GM23338 (cell line): ENCODE measurements around the gene STAT1. TPM values are rescaled to one million over a fixed set of nuclear protein-coding genes. Genes with fewer than 3 reads are reported as not detected.

ENCODE experiments used
- CREB1 ChIP-seq: fragments of 250-450 bp; sonication (Bioruptor Pico); IDR thresholded peaks from 2 replicates; pipeline ENCODE4 v1.5.0; 2020; ENCODE audit warnings: low read depth, mild to moderate bottlenecking, moderate library complexity
- JUNB ChIP-seq: IDR thresholded peaks from one replicate; pipeline ENCODE4 v1.6.1; 2016; ENCODE audit warnings: antibody characterized with exemption; ENCODE audit not compliant: unreplicated experiment
- ZNF114 ChIP-seq: fragments of 250-450 bp; sonication (Bioruptor Pico); IDR thresholded peaks from 2 replicates; pipeline ENCODE4 v1.5.0; 2020; ENCODE audit warnings: mild to moderate bottlenecking, moderate library complexity
- ZNF331 ChIP-seq: fragments of 250-450 bp; sonication (Bioruptor Pico); IDR thresholded peaks from 2 replicates; pipeline ENCODE4 v1.5.0; 2020; ENCODE audit warnings: low read depth, mild to moderate bottlenecking, moderate library complexity
- polyA plus RNA-seq: library from polyadenylated mRNA; unstranded; fragments of >200 nt; fragmentation: Nextera tagmentation; extraction: Ambion mirVana; gene quantifications from 2 replicates; pipeline ENCODE4 v1.2.1, GENCODE V29; 2016
- total RNA-seq: library from RNA; depleted of rRNA; stranded (reverse); fragments of >200 nt; shearing (Covaris generic); gene quantifications from 2 replicates; pipeline ENCODE4 v1.2.3, GENCODE V29; 2014
- TF ChIP-seq, protein P1 (sequence below): fragments of 250-450 bp; sonication (Bioruptor Pico); IDR thresholded peaks from 2 replicates; pipeline ENCODE4 v1.5.0; 2020; ENCODE audit warnings: mild to moderate bottlenecking, moderate library complexity
- TF ChIP-seq, protein P2 (sequence below): IDR thresholded peaks from one replicate; pipeline ENCODE4 v1.6.1; 2018; ENCODE audit warnings: antibody characterized with exemption; ENCODE audit not compliant: unreplicated experiment

STAT1 gene
- total and polyA plus RNA-seq, 2 experiments from 2014 or later, result 15.1 to 47.4 TPM

DNA sequence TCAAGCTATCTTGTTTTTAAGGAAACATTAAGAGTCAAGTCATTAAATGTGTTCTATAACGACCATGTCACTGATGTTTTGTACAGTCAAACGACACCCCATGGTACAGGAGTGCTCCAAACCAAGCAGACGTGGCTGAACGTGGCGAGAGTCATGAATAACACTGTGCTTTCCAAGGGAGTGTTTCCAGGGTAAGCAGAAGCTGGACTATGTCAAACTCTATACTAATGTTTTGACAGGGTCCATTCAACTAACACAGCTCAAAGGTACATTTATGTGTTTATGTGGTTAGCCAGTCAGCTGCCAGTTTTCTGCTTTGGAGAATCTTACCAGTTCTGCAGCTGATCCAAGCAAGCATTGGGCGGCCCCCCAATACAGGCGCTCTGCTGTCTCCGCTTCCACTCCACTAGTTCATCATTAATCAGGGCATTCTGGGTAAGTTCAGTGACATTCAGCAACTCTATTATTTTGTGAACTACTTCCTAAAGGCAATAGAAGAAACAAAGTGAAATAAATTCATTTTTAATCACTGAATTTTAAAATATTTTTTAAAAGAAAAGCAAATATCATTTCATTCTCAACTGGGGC lies 16.4 kb downstream of the STAT1 start (continued):
- TF ChIP-seq, protein P1, sequence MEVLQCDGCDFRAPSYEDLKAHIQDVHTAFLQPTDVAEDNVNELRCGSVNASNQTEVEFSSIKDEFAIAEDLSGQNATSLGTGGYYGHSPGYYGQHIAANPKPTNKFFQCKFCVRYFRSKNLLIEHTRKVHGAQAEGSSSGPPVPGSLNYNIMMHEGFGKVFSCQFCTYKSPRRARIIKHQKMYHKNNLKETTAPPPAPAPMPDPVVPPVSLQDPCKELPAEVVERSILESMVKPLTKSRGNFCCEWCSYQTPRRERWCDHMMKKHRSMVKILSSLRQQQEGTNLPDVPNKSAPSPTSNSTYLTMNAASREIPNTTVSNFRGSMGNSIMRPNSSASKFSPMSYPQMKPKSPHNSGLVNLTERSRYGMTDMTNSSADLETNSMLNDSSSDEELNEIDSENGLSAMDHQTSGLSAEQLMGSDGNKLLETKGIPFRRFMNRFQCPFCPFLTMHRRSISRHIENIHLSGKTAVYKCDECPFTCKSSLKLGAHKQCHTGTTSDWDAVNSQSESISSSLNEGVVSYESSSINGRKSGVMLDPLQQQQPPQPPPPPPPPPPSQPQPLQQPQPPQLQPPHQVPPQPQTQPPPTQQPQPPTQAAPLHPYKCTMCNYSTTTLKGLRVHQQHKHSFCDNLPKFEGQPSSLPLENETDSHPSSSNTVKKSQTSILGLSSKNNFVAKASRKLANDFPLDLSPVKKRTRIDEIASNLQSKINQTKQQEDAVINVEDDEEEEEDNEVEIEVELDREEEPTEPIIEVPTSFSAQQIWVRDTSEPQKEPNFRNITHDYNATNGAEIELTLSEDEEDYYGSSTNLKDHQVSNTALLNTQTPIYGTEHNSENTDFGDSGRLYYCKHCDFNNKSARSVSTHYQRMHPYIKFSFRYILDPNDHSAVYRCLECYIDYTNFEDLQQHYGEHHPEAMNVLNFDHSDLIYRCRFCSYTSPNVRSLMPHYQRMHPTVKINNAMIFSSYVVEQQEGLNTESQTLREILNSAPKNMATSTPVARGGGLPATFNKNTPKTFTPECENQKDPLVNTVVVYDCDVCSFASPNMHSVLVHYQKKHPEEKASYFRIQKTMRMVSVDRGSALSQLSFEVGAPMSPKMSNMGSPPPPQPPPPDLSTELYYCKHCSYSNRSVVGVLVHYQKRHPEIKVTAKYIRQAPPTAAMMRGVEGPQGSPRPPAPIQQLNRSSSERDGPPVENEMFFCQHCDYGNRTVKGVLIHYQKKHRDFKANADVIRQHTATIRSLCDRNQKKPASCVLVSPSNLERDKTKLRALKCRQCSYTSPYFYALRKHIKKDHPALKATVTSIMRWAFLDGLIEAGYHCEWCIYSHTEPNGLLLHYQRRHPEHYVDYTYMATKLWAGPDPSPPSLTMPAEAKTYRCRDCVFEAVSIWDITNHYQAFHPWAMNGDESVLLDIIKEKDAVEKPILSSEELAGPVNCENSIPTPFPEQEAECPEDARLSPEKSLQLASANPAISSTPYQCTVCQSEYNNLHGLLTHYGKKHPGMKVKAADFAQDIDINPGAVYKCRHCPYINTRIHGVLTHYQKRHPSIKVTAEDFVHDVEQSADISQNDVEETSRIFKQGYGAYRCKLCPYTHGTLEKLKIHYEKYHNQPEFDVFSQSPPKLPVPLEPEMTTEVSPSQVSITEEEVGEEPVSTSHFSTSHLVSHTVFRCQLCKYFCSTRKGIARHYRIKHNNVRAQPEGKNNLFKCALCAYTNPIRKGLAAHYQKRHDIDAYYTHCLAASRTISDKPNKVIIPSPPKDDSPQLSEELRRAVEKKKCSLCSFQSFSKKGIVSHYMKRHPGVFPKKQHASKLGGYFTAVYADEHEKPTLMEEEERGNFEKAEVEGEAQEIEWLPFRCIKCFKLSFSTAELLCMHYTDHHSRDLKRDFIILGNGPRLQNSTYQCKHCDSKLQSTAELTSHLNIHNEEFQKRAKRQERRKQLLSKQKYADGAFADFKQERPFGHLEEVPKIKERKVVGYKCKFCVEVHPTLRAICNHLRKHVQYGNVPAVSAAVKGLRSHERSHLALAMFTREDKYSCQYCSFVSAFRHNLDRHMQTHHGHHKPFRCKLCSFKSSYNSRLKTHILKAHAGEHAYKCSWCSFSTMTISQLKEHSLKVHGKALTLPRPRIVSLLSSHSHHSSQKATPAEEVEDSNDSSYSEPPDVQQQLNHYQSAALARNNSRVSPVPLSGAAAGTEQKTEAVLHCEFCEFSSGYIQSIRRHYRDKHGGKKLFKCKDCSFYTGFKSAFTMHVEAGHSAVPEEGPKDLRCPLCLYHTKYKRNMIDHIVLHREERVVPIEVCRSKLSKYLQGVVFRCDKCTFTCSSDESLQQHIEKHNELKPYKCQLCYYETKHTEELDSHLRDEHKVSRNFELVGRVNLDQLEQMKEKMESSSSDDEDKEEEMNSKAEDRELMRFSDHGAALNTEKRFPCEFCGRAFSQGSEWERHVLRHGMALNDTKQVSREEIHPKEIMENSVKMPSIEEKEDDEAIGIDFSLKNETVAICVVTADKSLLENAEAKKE (CRISPR knock-in tag), result no peak
- TF ChIP-seq ZNF114 (CRISPR knock-in tag), result no peak
- no peak for TF ChIP-seq ZNF331 (CRISPR knock-in tag)
- TF ChIP-seq, protein P2, sequence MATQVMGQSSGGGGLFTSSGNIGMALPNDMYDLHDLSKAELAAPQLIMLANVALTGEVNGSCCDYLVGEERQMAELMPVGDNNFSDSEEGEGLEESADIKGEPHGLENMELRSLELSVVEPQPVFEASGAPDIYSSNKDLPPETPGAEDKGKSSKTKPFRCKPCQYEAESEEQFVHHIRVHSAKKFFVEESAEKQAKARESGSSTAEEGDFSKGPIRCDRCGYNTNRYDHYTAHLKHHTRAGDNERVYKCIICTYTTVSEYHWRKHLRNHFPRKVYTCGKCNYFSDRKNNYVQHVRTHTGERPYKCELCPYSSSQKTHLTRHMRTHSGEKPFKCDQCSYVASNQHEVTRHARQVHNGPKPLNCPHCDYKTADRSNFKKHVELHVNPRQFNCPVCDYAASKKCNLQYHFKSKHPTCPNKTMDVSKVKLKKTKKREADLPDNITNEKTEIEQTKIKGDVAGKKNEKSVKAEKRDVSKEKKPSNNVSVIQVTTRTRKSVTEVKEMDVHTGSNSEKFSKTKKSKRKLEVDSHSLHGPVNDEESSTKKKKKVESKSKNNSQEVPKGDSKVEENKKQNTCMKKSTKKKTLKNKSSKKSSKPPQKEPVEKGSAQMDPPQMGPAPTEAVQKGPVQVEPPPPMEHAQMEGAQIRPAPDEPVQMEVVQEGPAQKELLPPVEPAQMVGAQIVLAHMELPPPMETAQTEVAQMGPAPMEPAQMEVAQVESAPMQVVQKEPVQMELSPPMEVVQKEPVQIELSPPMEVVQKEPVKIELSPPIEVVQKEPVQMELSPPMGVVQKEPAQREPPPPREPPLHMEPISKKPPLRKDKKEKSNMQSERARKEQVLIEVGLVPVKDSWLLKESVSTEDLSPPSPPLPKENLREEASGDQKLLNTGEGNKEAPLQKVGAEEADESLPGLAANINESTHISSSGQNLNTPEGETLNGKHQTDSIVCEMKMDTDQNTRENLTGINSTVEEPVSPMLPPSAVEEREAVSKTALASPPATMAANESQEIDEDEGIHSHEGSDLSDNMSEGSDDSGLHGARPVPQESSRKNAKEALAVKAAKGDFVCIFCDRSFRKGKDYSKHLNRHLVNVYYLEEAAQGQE, result no peak
- TF ChIP-seq CREB1, result no peak
- TF ChIP-seq JUNB, result no peak
